Prostate gland (tissue), 2 donors: ENCODE measurements around the gene PTPN23. TPM values are rescaled to one million over a fixed set of nuclear protein-coding genes. Genes with fewer than 3 reads are reported as not detected.

Experiments
- DNase-seq: peaks from one replicate; pipeline ENCODE4 v3.0.0-alpha.2; 2019; ENCODE audit warnings: low spot score
- H3K27ac ChIP-seq, 2 donors: fragments of 200-600 bp; sonication (generic); 2 replicates each; pipeline ENCODE4 v1.5.1; 2017 to 2019
- H3K27me3 ChIP-seq: fragments of 200-600 bp; sonication (generic); replicated peaks from 2 replicates; pipeline ENCODE4 v1.5.1; 2019; ENCODE audit not compliant: insufficient read depth
- H3K36me3 ChIP-seq, 2 donors: fragments of 200-600 bp; sonication (generic); 1 replicate in 1 of 2; 2 replicates in 1 of 2; pipeline versions ENCODE4 v1.5.1 to v1.8.1; 2017 to 2019
- H3K4me1 ChIP-seq: fragments of 200-600 bp; sonication (generic); replicated peaks from 2 replicates; pipeline ENCODE4 v1.5.1; 2019
- H3K4me3 ChIP-seq, 2 donors: fragments of 200-600 bp; sonication (generic); 2 replicates each; pipeline ENCODE4 v1.5.1; 2017 to 2019
- H3K9me3 ChIP-seq: fragments of 200-600 bp; sonication (generic); 2 replicates; pipeline ENCODE4 v1.5.1; 2017
- CTCF ChIP-seq, 4 experiments: fragments of 200-600 bp in 2 of 4; fragments of 450-650 bp in 2 of 4; sonication (generic) in 2 of 4; IDR thresholded peaks; 1 replicate in 3 of 4; 2 replicates in 1 of 4; pipeline ENCODE4 v1.5.1; 2016 to 2019; ENCODE audit warnings: antibody characterized with exemption in 4 of 4, mild to moderate bottlenecking in 2 of 4, moderate library complexity in 2 of 4
- POLR2A ChIP-seq: fragments of 450-650 bp; IDR thresholded peaks from one replicate; pipeline ENCODE4 v1.6.1; 2016; ENCODE audit warnings: antibody characterized with exemption, mild to moderate bottlenecking
- POLR2AphosphoS5 ChIP-seq: sonication (generic); formaldehyde crosslinking; IDR thresholded peaks from one replicate; pipeline ENCODE4 v1.6.1; 2017; ENCODE audit warnings: antibody characterized with exemption
- WGBS: methylation state at CpG from one replicate; pipeline ENCODE4 v1.1.5; 2018; 5-methylcytosine and 5-hydroxymethylcytosine counted together
- intact Hi-C: fragments of 100-400 bp; cut with DNase I; formaldehyde crosslinking; loops from one replicate; pipeline ENCODE4 v1.14.2; 2022
- total RNA-seq, 2 donors: library from RNA; depleted of rRNA; stranded (reverse); fragments of >200 nt; gene quantifications; one replicate each; pipeline ENCODE4 v1.1.0, GENCODE V29; 2016

PTPN23 gene
- total RNA-seq, 2 donors from 2014 or later, result 31.7 to 47.4 TPM

GRCh38 chr3:47385007-47385406 lies 4.2 kb downstream of the PTPN23 start:
- WGBS, result 94% methylated on average over 4 of the region's 4 CpGs

GRCh38 chr3:47385796-47386195 lies 5.0 kb downstream of the PTPN23 start:
- H3K27me3 ChIP-seq, result no peaks in the 10 kb centered on the region
- H3K4me1 ChIP-seq, result no peaks in the 10 kb centered on the region
- WGBS, result 68% methylated on average over 2 of the region's 2 CpGs
- no peak overlapping the region for H3K27ac ChIP-seq
- H3K4me3 ChIP-seq, result no peak overlapping the region
- H3K36me3 ChIP-seq, result no peaks in the 10 kb centered on the region
- no peaks in the 10 kb centered on the region for H3K9me3 ChIP-seq
- no peak for TF ChIP-seq POLR2AphosphoS5
- intact Hi-C loops, result no loop called here
- DNase-seq, result no peak

More at GRCh38 chr3:47385007-47385406, 4.2 kb downstream of the PTPN23 start:
- no peak for DNase-seq
- no peaks in the 10 kb centered on the region for H3K27me3 ChIP-seq
- H3K27ac ChIP-seq, result no peak overlapping the region
- H3K4me3 ChIP-seq, result no peak overlapping the region
- TF ChIP-seq POLR2A, result no peak
- TF ChIP-seq POLR2AphosphoS5, result no peak
- no peak for TF ChIP-seq CTCF (IDR thresholded peaks at IDR 0.05)
- H3K36me3 ChIP-seq, result no peaks in the 10 kb centered on the region
- intact Hi-C loops, result no loop called here
- no peaks in the 10 kb centered on the region for H3K4me1 ChIP-seq
- H3K9me3 ChIP-seq, result no peaks in the 10 kb centered on the region

- DNase-seq, result no peak
- intact Hi-C loops, result no loop called here
- Histone ChIP-seq H3K27ac (no peak overlapping the region), H3K4me3 (no peak overlapping the region), H3K9me3 (no peaks in the 10 kb centered on the region), H3K36me3 (no peaks in the 10 kb centered on the region), H3K27me3 (no peaks in the 10 kb centered on the region), H3K4me1 (peaks cover 9% of the 10 kb centered on the region)
- WGBS, result 99% methylated on average over 3 of the region's 3 CpGs
- TF ChIP-seq POLR2A (no peak), POLR2AphosphoS5 (no peak), CTCF (IDR thresholded peaks at IDR 0.05) (no peak)
These were observed 12.1 kb downstream of the PTPN23 start for GRCh38 chr3:47392933-47393332.

- Histone ChIP-seq H3K27me3 (no peaks in the 10 kb centered on the region), H3K4me3 (no peak overlapping the region), H3K27ac (no peak overlapping the region), H3K36me3 (no peaks in the 10 kb centered on the region), H3K4me1 (peaks cover 9% of the 10 kb centered on the region), H3K9me3 (no peaks in the 10 kb centered on the region)
- intact Hi-C loops, result no loop called here
- DNase-seq, result no peak
- WGBS, result 32% methylated on average over 8 of the region's 8 CpGs
- no peak for TF ChIP-seq CTCF (IDR thresholded peaks at IDR 0.05)
- TF ChIP-seq POLR2A, result no peak
- TF ChIP-seq POLR2AphosphoS5, result no peak
These were observed 13.5 kb downstream of the PTPN23 start for GRCh38 chr3:47394140-47394870.

GRCh38 chr3:47394881-47395280 lies 14.1 kb downstream of the PTPN23 start:
- H3K36me3 ChIP-seq, result no peaks in the 10 kb centered on the region
- H3K27me3 ChIP-seq, result no peaks in the 10 kb centered on the region
- WGBS, result 59% methylated on average over 3 of the region's 3 CpGs
- H3K27ac ChIP-seq, result no peak overlapping the region
- no peaks in the 10 kb centered on the region for H3K9me3 ChIP-seq
- peaks cover 9% of the 10 kb centered on the region for H3K4me1 ChIP-seq
- no peak for TF ChIP-seq POLR2A
- no peak for TF ChIP-seq CTCF (IDR thresholded peaks at IDR 0.05)
- no peak for TF ChIP-seq POLR2AphosphoS5
- no peak for DNase-seq
- H3K4me3 ChIP-seq, result no peak overlapping the region
- intact Hi-C loops, result no loop called here
